CD1c-positive myeloid dendritic cell (primary cell): ENCODE results near the gene FST.

Source experiments
- DNase-seq: peaks from one replicate; pipeline ENCODE4 v3.0.0-alpha.2; 2016; ENCODE audit errors: extremely low spot score

Gene FST

DNA sequence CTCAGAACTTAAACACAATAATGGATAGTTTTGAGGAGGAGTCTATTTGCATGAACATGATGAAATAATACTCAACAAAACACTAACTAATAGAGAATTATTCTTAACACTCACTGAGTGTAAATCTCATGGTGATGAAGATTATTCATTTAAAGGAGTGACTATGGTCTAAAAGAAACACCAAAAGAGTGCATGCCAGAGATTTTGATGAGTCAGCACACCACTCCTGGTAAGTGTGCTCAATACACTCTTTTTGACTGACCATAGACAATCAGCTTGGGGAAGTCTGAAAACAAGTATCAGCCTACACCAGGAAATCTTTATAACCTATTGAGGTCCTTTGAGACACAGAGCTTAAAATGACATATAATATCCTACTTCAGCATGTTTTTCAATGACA, 6.8 kb upstream of the FST start:
- no peak for DNase-seq

DNA sequence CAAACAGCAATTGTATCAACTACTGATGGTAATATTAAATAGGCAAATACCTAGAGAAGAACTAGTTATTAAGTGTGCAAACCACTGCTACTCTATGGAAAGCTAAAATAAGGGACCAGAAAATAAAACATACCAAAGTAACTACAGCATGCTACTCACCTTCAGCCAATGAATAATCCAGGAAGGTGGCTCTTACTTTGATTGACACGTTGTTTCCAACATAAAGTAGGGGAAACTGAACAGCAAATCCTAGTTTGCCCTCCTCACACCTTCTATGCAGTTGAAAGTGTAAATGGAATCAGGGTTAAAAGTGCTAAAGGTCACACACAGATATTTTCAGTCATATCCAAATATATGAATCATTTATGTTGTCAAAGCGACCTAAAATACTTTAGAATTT, 5.1 kb upstream of the FST start:
- no peak for DNase-seq

DNA sequence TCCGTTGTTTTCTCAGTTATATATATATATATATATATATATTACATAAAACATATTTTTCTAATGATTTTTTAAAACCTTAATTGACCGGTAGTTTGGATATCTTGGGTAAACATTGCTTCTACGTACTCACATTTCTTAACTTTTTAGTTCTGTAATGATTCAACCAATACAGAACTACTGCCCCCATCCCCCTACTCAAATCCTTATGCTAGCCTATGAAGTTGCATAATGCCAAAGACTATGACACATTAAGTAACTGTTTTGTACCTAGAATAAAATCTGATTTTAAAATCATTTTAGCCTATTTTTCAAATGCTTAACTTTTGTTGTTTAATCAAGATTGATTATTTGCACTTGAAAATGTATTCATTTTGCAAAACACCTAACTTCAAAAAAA, 4.4 kb upstream of the FST start:
- no peak for DNase-seq

DNA sequence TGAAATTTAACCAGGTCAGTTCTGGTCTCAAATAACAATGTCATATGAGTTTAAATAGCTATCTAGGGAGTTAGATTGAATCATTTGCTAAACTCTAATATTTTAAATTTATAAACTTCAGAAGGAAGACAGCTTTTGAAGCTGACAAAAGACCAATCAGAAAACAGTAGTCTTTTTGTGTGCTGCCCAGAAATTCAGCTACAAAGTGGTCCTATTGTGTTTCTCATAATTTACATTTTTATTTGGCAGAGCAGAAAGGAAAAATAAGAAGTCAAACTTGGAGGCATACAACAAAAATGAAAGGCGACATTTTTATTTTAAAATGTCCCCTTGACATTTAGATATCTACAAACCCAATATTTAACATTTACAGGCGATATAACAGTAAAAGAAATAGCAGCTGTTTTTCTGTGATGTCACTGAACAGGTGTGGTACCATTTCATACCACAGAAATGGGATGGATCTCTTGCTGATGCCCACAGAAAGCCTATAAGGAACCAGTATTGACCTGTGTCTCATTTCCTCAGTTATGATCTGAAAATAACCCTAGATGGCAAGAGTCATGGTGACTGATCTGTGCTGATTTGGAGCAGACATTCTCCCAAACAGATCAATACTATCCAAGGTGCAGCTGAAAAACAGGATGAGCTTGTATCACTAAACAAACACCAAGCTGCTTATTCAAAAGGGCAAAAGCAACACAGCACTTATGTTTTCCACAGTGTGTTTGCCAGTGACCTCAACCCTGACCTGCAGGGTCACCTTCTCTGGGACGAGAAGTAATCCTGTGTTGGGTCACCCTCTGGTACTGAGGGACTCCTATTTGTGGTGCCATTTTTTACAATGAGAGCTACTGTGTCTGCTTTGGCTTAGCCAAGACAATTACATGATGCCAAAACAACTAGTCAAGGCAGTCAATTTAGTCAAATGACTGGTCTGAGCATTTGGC, 3.6 kb upstream of the FST start:
- DNase-seq: no peak

DNA sequence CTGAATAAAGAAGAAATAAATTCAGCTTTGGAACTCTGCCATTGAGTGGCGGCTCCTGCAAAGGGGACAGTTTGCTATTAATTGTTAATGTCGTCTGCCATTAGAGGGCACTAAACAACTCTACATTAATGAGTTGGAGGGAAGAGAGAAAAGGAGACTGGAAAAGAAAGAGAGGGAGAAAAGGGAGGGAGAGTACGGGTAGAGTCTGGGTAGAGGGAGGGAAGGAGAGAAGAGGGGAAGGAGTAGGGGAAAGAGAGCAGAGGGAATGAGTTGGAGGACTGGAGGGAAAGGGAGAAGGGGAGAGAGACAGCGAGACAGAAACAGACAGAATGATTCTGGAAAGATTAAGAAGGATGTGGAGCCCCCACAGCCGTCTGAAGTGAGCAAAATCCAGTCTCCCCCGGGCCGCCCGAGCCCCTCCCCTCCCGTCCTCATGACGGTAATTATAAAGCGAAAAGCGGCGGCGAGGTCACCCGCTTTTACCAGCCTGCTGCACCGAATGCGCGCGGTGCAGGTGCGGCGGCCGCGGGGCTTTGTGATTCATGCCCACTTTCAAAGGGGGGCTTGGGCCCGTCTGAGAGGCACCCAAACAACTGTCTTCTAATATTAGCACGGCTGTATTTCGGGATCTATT, 1.9 kb upstream of the FST start:
- DNase-seq: peak; percentile 41

DNA sequence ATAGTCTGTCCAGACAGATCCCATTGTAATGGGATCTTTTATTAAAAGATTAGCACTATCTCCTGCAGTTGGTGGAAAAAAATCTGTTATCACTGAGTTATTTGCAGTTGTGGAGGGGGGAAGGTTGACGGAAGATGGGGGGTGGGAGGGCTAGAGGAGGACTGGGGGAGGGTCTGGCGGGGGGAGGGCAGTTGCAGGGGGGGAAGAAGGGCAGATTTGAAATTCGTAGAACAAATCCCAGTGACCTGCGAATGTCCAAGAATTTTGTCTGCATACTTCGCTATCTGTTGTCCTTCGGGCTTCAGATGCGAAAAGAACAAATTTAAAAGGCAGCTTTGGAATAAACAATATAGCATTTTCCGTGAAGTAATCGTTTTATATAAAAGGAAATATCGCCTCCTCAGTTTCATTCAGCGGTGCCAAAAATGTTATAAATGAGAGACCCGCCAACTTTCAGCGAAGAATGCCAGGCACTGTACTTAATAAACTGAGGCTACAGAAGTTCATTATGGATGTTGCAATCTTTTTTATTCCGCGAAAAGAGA, 1.3 kb upstream of the FST start:
- no peak for DNase-seq

DNA sequence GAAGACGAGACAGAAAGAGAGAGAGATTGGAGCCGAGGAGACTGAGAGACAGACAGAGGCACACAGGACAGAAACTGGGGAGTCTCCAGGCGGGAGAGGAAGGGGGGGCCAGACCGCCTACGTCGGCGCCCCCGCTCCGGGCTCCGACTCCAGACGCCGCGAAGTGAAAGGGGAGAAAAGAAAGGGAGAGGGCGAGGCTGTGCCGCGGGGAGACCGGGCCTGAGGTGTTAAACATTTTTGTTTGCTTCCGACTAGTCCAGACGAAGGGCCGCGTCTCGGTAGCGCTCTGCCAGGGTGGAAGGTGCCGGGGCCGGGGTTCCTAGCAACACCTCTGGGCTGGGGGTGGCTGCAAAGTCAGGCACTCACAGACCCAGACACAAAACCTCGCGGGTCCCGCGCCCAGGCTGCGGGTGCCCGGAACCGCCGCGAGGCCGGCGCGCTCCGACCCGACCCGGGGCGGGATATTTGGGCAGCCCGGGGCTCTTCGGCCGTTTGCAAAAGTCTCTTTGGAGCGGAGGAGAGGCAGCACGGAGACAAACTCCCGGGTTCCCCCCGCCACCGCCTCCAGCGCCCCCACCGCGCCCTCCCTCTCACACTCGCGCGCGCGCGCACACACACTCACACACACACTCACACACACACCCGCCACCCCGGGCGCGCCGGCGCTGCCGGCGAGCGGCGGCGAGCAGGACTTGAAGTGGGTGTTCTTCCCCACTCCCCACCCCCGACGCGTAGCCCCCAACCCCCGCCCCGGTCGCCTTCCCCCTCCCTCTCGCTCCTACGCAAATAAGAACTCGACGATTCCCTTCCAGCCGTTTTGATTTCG, 626 bp upstream of the FST start:
- DNase-seq: peak; percentile 15

DNA sequence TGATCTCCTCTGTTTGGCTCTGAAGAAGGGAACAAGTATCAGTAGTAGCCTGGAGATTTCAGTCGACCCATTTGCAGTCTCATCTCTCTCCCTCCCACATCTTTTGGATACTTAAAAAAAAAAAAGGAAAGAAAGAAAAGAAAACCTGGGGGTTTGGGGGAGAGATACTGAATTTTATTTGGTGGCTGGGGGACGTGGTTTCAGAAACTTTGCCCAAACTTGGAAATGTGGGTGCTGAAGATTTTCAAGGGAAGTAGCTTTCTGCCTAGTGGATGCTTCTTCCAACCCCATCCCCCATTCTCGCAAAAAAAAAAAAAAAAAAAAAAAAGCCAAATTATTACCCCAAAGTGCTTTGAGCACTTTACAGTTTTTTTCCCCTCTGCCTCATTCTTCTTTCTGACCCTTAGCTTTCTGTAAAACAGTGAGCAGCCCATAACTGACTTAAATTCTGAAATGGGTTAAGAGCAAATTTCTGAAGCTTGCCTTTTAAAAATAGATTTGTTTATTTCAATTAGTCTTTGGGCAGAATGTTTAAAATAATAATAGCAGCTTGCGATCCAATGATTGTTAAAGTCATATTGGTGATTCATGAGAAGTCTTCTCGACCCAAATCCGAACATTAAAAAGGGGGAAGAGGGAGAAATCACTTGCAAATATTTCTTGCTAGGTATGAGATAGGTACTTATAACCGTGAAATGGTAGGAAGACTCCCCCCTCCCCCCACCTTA, 894 bp downstream of the FST start:
- DNase-seq: no peak

DNA sequence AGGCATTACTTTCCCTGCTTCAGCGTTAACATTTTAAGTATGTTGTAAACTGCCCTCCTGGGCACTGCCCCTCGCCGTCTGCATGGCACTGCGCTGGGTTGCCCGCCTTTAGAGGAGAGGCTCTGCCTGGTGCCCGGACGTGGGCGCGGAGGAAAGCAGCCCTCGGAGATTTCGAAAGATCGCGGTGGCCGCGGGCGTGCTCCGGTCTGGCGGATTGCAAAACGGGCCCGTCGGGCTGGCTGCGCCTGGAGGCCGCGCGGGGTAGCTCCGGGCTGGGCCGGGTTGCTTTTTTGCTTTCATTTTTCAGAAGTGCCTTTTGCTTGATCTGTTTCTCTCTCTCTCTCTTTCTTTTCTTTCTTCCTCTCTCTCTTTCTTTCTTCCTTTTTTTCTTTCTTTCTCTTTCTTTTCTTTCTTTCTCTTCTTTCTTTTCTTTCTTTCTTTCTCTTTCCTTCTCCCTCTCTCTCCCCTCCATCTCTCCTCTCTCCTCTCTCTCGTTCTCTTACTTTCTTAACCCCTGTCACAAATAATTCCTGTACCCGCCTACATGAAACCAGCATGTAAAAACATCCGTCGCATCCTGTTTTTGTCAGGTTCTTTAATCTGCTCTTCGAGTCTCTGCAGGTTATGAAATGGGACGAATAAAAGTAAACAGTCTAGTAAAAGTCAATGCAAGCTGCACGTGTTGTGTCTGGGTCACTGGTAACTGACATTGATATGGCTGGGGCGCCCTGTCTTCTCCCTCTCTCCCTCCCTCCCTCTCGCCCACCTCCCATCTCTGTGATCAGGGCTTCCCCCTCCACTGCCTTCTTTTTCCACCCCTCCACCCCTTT, 1.7 kb downstream of the FST start:
- peak; percentile 93 for DNase-seq

DNA sequence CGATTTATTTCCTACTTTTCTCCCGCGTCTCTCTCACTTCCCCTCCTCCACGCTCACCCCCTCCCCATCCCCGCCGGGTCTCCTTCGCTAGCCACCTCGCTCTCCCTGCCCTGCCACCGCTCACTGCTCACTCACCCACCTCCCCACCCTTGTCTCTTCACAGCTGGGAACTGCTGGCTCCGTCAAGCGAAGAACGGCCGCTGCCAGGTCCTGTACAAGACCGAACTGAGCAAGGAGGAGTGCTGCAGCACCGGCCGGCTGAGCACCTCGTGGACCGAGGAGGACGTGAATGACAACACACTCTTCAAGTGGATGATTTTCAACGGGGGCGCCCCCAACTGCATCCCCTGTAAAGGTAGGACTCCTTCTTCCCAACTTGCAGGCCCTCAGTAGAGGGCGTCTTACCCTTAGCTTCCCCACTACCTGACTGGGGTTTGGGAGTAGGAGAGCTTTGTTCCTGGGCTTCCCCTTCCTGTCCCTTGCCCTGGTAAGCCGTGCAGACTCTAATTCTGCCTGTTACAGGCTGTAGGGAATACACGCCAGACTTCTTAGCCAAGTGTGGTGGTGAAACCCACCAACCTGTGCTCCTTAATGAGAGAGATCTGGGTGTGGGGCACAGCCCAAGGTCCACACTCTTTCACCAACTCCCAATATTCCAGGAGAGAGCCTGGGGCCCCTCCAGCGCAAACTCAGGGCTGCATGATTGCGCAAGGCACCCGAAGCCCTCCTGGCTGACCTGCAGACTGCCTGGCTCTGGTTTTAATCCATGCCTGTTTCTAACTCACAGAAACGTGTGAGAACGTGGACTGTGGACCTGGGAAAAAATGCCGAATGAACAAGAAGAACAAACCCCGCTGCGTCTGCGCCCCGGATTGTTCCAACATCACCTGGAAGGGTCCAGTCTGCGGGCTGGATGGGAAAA, 2.5 kb downstream of the FST start:
- DNase-seq: peak; percentile 6

DNA sequence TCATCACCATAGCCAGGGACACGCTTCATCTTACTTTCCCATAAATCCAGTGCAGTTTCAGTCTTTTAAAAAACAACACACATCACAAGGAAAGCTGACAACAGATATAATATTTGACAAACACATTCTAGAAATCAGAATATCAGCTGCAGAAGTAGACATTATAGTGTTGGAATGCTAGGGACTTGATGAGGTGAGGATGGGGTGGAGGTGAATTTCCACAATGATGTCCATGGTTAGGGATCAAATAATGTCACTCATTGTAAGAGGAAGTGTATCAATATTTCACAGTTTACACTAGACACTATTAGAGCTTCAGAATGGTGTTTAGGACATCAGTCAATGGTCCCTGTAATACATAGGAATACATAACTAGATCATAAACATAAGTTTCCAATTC, 7.0 kb downstream of the FST start:
- no peak for DNase-seq

DNA sequence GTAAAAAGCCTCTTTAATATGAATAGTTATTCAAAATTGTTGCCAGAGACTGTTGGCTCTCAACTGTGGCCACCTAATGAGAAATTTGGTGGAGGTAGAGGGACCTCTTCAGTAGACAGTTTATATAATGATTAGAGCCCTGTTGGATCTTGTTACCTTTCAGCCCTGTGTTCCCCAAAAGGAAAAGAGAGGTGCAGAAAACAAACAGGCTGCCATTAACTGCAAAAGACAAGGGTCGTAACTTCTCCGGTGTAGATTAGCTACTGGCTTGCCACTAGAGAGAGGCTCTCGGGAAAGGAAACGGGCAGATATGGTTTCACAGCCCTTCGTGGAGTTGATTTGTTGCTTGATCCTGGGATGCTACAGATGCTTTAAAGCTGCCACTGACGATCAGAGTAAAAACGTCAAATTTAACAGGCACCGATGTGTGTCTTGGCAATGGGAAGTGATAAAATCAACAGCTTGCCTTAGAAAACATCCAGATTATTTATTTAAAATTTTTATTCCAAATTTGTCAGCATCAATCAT, 7.8 kb downstream of the FST start:
- no peak for DNase-seq

DNA sequence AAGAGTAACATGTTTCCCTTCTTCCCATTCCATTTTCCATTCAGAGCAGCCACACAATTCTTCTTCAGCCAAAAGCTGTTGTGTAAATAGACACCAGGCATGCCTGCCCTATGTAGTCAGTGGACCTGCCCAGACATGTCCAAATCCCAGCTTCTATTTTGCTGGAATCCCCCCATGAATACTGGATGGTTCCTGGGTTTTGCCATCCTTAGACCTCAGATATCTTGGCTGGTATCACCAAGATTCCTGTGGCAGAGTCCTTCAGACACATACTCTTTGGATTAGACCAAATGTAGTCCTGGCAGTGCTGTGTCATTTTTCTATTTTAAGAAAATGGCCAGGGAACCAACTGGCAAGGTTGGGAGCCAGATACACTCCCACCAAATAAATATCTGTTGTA, 10.3 kb downstream of the FST start:
- DNase-seq: no peak

DNA sequence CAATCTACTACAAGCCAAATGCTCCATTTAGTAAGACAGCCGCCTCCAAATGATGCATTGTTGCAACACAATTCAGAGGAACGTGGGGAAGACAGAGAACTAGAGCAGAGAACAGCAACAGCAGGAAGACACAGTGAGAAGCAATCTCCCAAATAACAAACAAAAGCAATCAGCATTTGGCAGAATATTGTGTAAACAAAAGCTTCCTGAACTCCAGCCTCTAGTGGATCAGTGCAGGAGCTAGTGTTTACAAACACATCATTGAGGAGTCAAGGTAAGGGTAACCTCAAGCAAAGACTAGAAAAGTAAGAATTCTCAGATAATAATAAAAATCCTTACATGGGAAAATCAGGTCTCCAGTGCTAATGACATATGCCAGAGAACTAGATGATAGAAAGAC, 20.6 kb downstream of the FST start:
- no peak for DNase-seq

DNA sequence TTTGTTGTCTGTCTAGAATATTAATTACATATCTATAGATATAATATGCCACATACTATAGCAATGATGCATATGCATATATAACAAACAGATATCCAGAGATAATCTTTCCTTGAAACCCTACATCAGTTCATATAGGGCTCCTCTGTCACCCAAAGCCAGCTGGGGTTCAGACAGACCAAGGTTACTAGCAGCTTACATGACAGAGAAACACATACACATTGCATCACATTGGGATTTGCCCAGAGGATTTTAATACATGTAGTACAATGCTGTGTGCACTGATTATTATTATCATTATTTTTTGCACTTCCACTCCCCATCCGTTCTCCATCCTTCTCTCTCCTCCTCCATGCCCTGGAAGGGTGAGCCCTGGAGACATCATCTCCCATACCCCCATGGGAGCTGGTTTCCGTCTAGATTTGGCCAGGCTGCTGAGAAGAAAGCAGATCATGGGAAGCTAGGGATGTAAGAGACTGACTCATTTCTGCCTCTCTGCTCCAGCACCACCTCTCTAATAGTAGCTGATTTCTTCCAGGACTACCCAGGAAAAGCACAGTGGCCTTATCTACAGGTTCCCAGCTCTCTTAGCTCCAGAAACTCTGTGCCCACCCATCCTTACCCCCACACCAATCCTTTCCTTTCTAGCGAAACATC, 23.3 kb downstream of the FST start:
- DNase-seq: no peak

DNA sequence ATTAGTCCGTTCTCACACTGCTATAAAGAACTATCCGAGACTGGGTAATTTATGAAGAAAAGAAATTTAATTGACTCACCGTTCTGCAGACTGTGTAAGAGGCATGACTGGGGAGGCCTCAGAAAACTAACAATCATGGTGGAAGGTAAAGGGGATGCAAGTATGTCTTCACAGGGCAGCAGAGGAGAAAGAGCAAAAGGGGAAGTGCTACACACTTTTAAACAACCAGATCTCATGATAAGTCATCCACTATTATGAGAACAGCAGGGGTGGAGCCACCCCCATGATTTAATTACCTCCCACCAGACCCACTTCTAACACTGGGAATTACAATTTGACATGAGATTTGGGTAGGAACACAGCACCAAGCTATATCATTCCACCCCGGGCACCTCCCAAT, 26.6 kb downstream of the FST start:
- DNase-seq: no peak

DNA sequence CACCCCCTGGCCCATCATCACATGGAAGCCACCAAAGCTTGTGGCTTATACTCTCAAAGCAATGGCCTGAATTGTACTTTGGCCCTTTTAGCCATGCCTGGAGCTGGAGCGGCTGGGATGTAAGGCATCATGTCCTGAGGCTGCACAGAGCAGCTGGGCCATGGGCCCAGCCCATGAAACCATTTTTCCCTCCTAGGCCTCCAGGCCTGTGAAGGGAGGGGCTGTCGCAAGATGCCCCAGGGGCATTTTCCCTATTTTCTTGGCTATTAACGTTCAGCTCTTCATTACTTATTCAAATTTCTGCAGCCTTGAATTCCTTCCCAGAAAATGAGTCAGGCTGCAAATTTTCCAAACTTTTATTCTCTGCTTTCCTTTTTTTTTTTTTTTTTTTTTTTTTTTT, 27.7 kb downstream of the FST start:
- DNase-seq: no peak

DNA sequence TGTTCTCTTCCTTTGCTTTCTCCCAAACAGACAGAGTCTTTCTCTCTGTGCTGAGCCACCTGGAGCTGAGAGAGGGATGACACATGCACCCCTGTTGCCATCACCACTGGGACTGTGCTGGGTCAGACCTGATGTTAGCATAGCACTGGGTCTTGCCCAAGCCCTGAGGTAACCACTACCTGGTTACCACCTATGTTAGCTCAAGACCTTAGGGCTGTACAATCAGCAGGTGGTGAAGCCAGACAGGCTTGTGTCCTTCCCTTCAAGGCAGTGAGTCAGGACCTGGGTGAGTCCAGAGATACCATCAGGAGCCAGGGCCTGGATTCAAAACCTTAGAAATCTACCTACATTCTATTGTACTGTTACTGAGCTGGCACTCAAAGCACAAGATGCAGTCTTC, 32.1 kb downstream of the FST start:
- DNase-seq: no peak

DNA sequence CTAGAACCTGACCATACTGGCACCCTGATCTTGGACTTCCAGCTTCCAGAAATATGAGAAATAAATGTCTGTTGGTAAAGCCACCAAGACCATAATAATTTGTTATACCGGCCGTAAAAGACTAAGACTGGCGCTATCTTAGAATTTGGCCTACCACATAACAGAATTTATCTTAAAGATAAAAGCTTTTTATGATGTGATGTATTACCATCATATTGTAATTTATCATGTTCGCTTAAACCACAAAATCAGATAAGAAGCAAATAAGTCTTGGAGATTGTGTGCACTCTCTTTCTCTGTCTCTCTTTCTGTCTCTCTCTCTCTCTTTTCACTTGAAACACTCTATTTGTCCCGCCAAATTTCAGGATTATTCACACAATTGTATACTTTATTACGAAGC, 35.6 kb downstream of the FST start:
- DNase-seq: no peak
